Hepatocyte (in vitro differentiated cells): Measurements from ENCODE around the gene SUPT4H1.

Experiments
- CTCF ChIP-seq: fragments of 200-600 bp; sonication (generic); IDR thresholded peaks from 2 replicates; pipeline ENCODE4 v1.5.1; 2016; ENCODE audit warnings: antibody characterized with exemption, mild to moderate bottlenecking; ENCODE audit not compliant: poor library complexity
- EZH2 ChIP-seq: fragments of 200-600 bp; sonication (generic); IDR thresholded peaks from 2 replicates; pipeline ENCODE4 v1.6.1; 2016; ENCODE audit warnings: antibody characterized with exemption, mild to moderate bottlenecking, borderline replicate concordance
- EZH2phosphoT487 ChIP-seq: fragments of 200-600 bp; sonication (generic); IDR thresholded peaks from one replicate; pipeline ENCODE4 v1.6.1; 2018; ENCODE audit warnings: antibody characterized with exemption, mild to moderate bottlenecking, low read depth, moderate library complexity; ENCODE audit not compliant: unreplicated experiment, severe bottlenecking

- no peak for TF ChIP-seq CTCF
- TF ChIP-seq EZH2, result no peak
- no peak for TF ChIP-seq EZH2phosphoT487
Measured at GRCh38 chr17:58343131-58343530, 8.9 kb downstream of the SUPT4H1 start.
